Adipose tissue (tissue), 3 donors: Measurements from ENCODE around the gene CST5. TPM values are rescaled to one million over a fixed set of nuclear protein-coding genes. Genes with fewer than 3 reads are reported as not detected.
"Not testable (repeated sequence)": the region's sequence is repeated elsewhere in the genome, so short reads cannot be mapped to it uniquely, and the experiment has no call there.

Source experiments
- H3K27ac ChIP-seq: one replicate; pipeline ENCODE4 v1.5.1; 2013; ENCODE audit warnings: low read depth, low read length
- WGBS, 3 donors: extraction: QIAGEN DNeasy Blood & Tissue Kit; methylation state at CpG; one replicate each; pipeline ENCODE4 v1.1.7; 2013; 5-methylcytosine and 5-hydroxymethylcytosine counted together
- polyA plus RNA-seq, 3 donors: library from polyadenylated mRNA; stranded (reverse); fragments of 200-250 nt; gene quantifications; one replicate each; pipeline ENCODE4 v1.2.3, GENCODE V29; 2013
- donor health status: healthy with polysubstance abuse.
- donor health status: Bipolar disorder and iron deficiency.
- donor health status: healthy.

The CST5 gene
- under 1 TPM in 1 of 3 donors, not detected in 2; 0.39 TPM for polyA plus RNA-seq

- 78 to 89% (median 83%) methylated on average over 7 of the region's 7 CpGs for WGBS, 3 donors
- H3K27ac ChIP-seq: no peak within 1 kb of the TSS
Measured at GRCh38 chr20:23879328-23879798, at the start of gene CST5. TSS of gene CST5 (minus strand) at chr20:23879748. CDS start at chr20:23879676, 72 bp downstream.

GRCh38 chr20:23928788-23929187 is 49.2 kb upstream of the CST5 start:
- no peak overlapping the region for H3K27ac ChIP-seq
- 54 to 62% (median 55%) methylated on average over 10 of the region's 10 CpGs for WGBS, 3 donors

GRCh38 chr20:23928353-23928752 is 48.8 kb upstream of the CST5 start:
- 79 to 93% (median 92%) methylated on average over 9 of the region's 9 CpGs for WGBS, 3 donors
- no peak overlapping the region for H3K27ac ChIP-seq

- 35 to 57% (median 43%) methylated on average over 3 of the region's 3 CpGs for WGBS, 3 donors
- H3K27ac ChIP-seq: no peak overlapping the region
Measured at GRCh38 chr20:23926944-23927872, 47.7 kb upstream of the CST5 start.

GRCh38 chr20:23926526-23926880 is 47.0 kb upstream of the CST5 start:
- H3K27ac ChIP-seq: no peak overlapping the region
- WGBS, 3 donors: 45 to 63% (median 61%) methylated on average over 2 of the region's 2 CpGs

- no peak overlapping the region for H3K27ac ChIP-seq
- WGBS, 3 donors: 71 to 76% (median 76%) methylated on average over 6 of the region's 6 CpGs
Measured at GRCh38 chr20:23925789-23926525, 46.4 kb upstream of the CST5 start.

GRCh38 chr20:23924751-23925150 is 45.2 kb upstream of the CST5 start:
- WGBS, 3 donors: 63 to 69% (median 63%) methylated on average over 2 of the region's 2 CpGs
- H3K27ac ChIP-seq: no peak overlapping the region

GRCh38 chr20:23923891-23924435 is 44.4 kb upstream of the CST5 start:
- H3K27ac ChIP-seq: no peak overlapping the region
- 61 to 78% (median 77%) methylated on average over 7 of the region's 7 CpGs for WGBS, 3 donors

- WGBS, 3 donors: 55 to 80% (median 79%) methylated on average over 6 of the region's 6 CpGs
Measured at GRCh38 chr20:23923311-23923710, 43.8 kb upstream of the CST5 start.

GRCh38 chr20:23920408-23921325 is 41.1 kb upstream of the CST5 start:
- WGBS, 3 donors: 48 to 58% (median 50%) methylated on average over 5 of the region's 5 CpGs
- H3K27ac ChIP-seq: no peak overlapping the region

More at GRCh38 chr20:23923311-23923710, 43.8 kb upstream of the CST5 start:
- H3K27ac ChIP-seq: no peak overlapping the region

GRCh38 chr20:23918896-23919295 is 39.3 kb upstream of the CST5 start:
- WGBS, 3 donors: 55 to 81% (median 77%) methylated on average over 4 of the region's 4 CpGs
- no peak overlapping the region for H3K27ac ChIP-seq

GRCh38 chr20:23918101-23918862 is 38.7 kb upstream of the CST5 start:
- no peak overlapping the region for H3K27ac ChIP-seq
- WGBS, 3 donors: 56 to 63% (median 62%) methylated on average over 11 of the region's 11 CpGs

GRCh38 chr20:23917024-23917725 is 37.6 kb upstream of the CST5 start:
- H3K27ac ChIP-seq: no peak overlapping the region
- 79 to 89% (median 86%) methylated on average over 9 of the region's 9 CpGs for WGBS, 3 donors

GRCh38 chr20:23915844-23916243 is 36.3 kb upstream of the CST5 start:
- WGBS, 3 donors: 60 to 73% (median 69%) methylated on average over 1 of the region's 1 CpG
- H3K27ac ChIP-seq: no peak overlapping the region

GRCh38 chr20:23914469-23914868 is 34.9 kb upstream of the CST5 start:
- 61 to 79% (median 71%) methylated on average over 4 of the region's 4 CpGs for WGBS, 3 donors
- not testable (repeated sequence) for H3K27ac ChIP-seq

- no peak overlapping the region for H3K27ac ChIP-seq
- WGBS, 3 donors: 66 to 77% (median 73%) methylated on average over 4 of the region's 4 CpGs
Measured at GRCh38 chr20:23910210-23910609, 30.7 kb upstream of the CST5 start.

GRCh38 chr20:23909390-23909789 is 29.8 kb upstream of the CST5 start:
- H3K27ac ChIP-seq: no peak overlapping the region
- WGBS, 3 donors: 72 to 92% (median 80%) methylated on average over 2 of the region's 2 CpGs
